DND-41 (cell line): ENCODE measurements around the gene ATPAF2.

ENCODE experiments used
- ATAC-seq: fragments of 200-7000 bp; cut with Tn5 transposase; 3 replicates; pipeline ENCODE4 v1.9.1; 2021; ENCODE audit warnings: low read depth; ENCODE audit not compliant: insufficient read depth
- DNase-seq: peaks from one replicate; pipeline ENCODE4 v3.0.0-alpha.2; 2020
- H2AFZ ChIP-seq: 2 replicates; pipeline ENCODE4 v1.6.0; 2012; ENCODE audit warnings: low read depth, low read length
- H3K27ac ChIP-seq: 2 replicates; pipeline ENCODE4 v1.5.1; 2012; ENCODE audit warnings: low read length, inconsistent platforms
- H3K27me3 ChIP-seq: fragments of 200-600 bp; sonication (generic); 2 replicates; pipeline ENCODE4 v1.6.0; 2012; ENCODE audit warnings: low read length, mild to moderate bottlenecking, inconsistent platforms; ENCODE audit not compliant: insufficient read depth, poor library complexity
- H3K36me3 ChIP-seq: 2 replicates; pipeline ENCODE4 v1.5.1; 2012; ENCODE audit warnings: low read length, inconsistent platforms; ENCODE audit not compliant: insufficient read depth
- H3K4me1 ChIP-seq: 2 replicates; pipeline ENCODE4 v1.5.1; 2012; ENCODE audit warnings: mild to moderate bottlenecking, low read length; ENCODE audit not compliant: insufficient read depth
- H3K4me2 ChIP-seq: 2 replicates; pipeline ENCODE4 v1.6.0; 2012; ENCODE audit warnings: mild to moderate bottlenecking, moderate library complexity, low read length, inconsistent platforms; ENCODE audit not compliant: insufficient read depth
- H3K4me3 ChIP-seq, 2 experiments: fragments of 200-600 bp in 1 of 2; shearing (Covaris generic) in 1 of 2; 2 replicates each; pipeline ENCODE4 v1.5.1; 2012 to 2016; ENCODE audit warnings: inconsistent platforms in 2 of 2, low read length in 2 of 2, mild to moderate bottlenecking in 2 of 2, low read depth in 1 of 2, moderate library complexity in 1 of 2
- H3K79me2 ChIP-seq: 2 replicates; pipeline ENCODE4 v1.6.0; 2012; ENCODE audit warnings: low read length, inconsistent platforms; ENCODE audit not compliant: insufficient read depth
- H3K9ac ChIP-seq: 2 replicates; pipeline ENCODE4 v1.6.0; 2012; ENCODE audit warnings: low read depth, mild to moderate bottlenecking, inconsistent platforms, low read length, moderate library complexity
- H3K9me3 ChIP-seq: 2 replicates; pipeline ENCODE4 v1.5.1; 2012; ENCODE audit warnings: low read length, moderate library complexity, mild to moderate bottlenecking, inconsistent platforms; ENCODE audit not compliant: insufficient read depth, severe bottlenecking
- H4K20me1 ChIP-seq: 2 replicates; pipeline ENCODE4 v1.6.0; 2012; ENCODE audit warnings: low read length; ENCODE audit not compliant: insufficient read depth
- EZH2 ChIP-seq: IDR thresholded peaks from 3 replicates; pipeline ENCODE4 v1.6.1; 2012; ENCODE audit warnings: borderline replicate concordance, low read depth, mild to moderate bottlenecking, moderate library complexity, low read length, inconsistent platforms; ENCODE audit not compliant: severe bottlenecking
- TF ChIP-seq, protein P1 (sequence below): IDR thresholded peaks from 2 replicates; pipeline ENCODE4 v1.5.1; 2012; ENCODE audit warnings: borderline replicate concordance, low read length, moderate library complexity, mild to moderate bottlenecking; ENCODE audit not compliant: poor library complexity, severe bottlenecking; ENCODE audit errors: extremely low read depth

The ATPAF2 gene

DNA sequence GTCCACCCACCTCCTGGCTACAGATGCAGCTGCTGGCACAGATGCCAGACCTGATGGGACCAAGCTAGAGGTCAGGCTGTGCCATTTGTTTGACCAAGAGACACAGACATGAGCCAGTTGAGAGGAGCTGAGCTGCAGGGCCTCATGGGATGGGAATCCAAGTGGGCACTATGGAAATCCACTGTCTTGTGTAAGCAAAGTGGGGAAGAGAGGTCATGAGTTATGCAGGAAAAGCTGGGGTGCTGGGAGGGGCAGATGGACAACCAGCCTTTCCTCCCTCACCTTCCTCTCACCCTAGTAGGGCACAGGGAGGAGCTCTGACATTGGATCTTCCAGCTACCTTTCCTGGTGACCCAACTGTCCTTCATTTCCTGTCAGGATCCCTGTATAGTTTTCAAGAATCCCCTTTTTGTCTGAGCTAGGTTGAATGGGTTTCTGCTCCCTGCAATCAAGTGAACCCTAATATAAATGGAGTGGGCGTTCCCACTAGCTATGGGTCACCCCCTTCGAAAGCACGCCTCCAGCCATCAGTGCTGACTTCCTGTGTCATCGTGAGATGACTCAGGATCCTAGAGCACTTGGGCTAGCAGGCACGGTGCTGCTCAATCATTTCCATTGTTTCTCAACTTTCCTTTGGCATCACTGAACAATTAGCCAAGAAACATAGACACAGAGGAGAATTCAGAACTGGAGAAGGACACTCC, 13.6 kb downstream of the ATPAF2 start:
- H3K27ac ChIP-seq, result no peak overlapping the region
- ATAC-seq, result no peak

DNA sequence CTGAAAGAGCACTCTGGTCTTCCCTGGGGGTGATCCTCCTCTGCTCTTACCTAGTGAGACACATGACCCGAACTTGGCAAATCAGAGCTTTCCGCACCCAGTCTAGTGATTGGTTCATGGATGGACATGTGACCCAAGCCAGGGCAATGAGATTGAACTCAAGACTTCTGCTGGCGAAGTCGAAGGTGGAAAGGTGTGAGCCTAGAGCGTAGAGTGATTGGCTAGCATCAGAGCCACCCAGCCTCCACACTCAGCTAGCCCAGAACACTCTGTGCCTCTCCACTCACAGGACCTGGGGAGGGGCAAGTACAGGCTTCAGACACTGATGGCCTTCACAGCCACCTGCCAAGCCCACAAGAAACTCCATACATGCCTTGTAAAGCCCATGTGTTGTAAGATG, 17.6 kb downstream of the ATPAF2 start:
- Histone ChIP-seq H4K20me1 (0 out of 2 replicates have a peak, but pooled peaks cover 4% of the 10 kb centered on the region), H3K4me3 (no peak overlapping the region), H3K36me3 (peaks cover 51% of the 10 kb centered on the region), H3K79me2 (no peaks in the 10 kb centered on the region), H3K27me3 (no peaks in the 10 kb centered on the region), H3K4me2 (no peak overlapping the region), H2AFZ (no peak overlapping the region), H3K4me1 (no peaks in the 10 kb centered on the region), H3K27ac (no peak overlapping the region), H3K9ac (no peak overlapping the region), H3K9me3 (no peaks in the 10 kb centered on the region)
- TF ChIP-seq, protein P1, sequence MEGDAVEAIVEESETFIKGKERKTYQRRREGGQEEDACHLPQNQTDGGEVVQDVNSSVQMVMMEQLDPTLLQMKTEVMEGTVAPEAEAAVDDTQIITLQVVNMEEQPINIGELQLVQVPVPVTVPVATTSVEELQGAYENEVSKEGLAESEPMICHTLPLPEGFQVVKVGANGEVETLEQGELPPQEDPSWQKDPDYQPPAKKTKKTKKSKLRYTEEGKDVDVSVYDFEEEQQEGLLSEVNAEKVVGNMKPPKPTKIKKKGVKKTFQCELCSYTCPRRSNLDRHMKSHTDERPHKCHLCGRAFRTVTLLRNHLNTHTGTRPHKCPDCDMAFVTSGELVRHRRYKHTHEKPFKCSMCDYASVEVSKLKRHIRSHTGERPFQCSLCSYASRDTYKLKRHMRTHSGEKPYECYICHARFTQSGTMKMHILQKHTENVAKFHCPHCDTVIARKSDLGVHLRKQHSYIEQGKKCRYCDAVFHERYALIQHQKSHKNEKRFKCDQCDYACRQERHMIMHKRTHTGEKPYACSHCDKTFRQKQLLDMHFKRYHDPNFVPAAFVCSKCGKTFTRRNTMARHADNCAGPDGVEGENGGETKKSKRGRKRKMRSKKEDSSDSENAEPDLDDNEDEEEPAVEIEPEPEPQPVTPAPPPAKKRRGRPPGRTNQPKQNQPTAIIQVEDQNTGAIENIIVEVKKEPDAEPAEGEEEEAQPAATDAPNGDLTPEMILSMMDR, result no peak
- no peak for TF ChIP-seq EZH2
- DNase-seq (no peak), ATAC-seq (no peak)

More for the DNA sequence above, 13.6 kb downstream of the ATPAF2 start:
- H3K4me2 ChIP-seq, result no peak overlapping the region
- no peak overlapping the region for H3K9ac ChIP-seq
- H3K9me3 ChIP-seq, result no peaks in the 10 kb centered on the region
- H3K79me2 ChIP-seq, result peaks cover 7% of the 10 kb centered on the region; the same call in 1 of the 2 replicates
- H3K4me1 ChIP-seq, result no peaks in the 10 kb centered on the region
- no peak for DNase-seq
- no peak overlapping the region for H2AFZ ChIP-seq
- no peaks in the 10 kb centered on the region for H3K27me3 ChIP-seq
- H3K4me3 ChIP-seq, result no peak overlapping the region
- H4K20me1 ChIP-seq, result 0 out of 2 replicates have a peak, but pooled peaks cover 10% of the 10 kb centered on the region
- TF ChIP-seq EZH2, result no peak
- TF ChIP-seq, protein P1, result no peak
- H3K36me3 ChIP-seq, result peaks cover 48% of the 10 kb centered on the region

DNA sequence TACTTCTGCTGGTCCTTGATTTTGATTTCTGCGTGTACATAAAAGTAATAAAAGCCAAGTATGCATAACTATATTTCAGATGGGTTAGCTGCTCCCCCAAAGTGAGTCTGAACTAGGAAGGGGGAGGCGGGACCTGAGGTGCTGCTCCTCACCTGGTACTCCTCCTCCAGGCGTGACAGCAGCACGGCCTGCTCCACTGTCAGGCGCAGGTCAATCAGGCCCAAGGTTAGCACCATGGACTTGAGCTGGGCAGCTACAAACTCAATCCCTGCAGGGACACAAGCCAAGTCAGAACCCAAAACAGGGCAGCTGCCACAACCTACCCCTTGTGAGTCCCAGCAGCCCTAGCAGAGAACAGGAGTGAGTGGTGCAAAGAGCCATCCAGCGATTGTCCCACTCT, 18.0 kb downstream of the ATPAF2 start:
- Histone ChIP-seq H3K4me2 (no peak overlapping the region), H3K4me1 (no peaks in the 10 kb centered on the region), H3K36me3 (peaks cover 51% of the 10 kb centered on the region), H3K9me3 (no peaks in the 10 kb centered on the region), H3K27ac (no peak overlapping the region), H3K27me3 (no peaks in the 10 kb centered on the region), H2AFZ (no peak overlapping the region), H4K20me1 (0 out of 2 replicates have a peak, but pooled peaks cover 3% of the 10 kb centered on the region), H3K4me3 (no peak overlapping the region), H3K9ac (no peak overlapping the region), H3K79me2 (no peaks in the 10 kb centered on the region)
- DNase-seq (no peak), ATAC-seq (no peak)
- no peak for TF ChIP-seq EZH2
- TF ChIP-seq, protein P1, result no peak

DNA sequence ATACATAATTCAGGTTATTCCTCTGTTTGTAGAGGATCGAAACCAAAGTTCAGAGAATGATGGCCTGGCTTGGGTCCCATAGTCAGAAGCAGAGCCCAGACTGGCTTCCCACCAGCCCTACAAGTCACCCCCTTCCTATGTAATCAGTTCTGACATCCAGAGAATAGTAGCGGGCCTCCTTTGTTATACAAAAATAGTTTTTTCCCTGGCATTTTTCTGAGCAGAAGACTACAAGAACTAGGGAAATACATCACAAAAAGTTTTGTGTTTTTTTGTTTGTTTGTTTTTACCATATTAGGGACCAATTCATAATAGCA, 19.2 kb downstream of the ATPAF2 start:
- H3K36me3 ChIP-seq, result peaks cover 51% of the 10 kb centered on the region
- TF ChIP-seq, protein P1, result no peak
- no peak for TF ChIP-seq EZH2
- H2AFZ ChIP-seq, result no peak overlapping the region
- H3K4me2 ChIP-seq, result no peak overlapping the region
- no peaks in the 10 kb centered on the region for H4K20me1 ChIP-seq
- H3K79me2 ChIP-seq, result no peaks in the 10 kb centered on the region
- no peak for DNase-seq
- no peaks in the 10 kb centered on the region for H3K27me3 ChIP-seq
- H3K9ac ChIP-seq, result no peak overlapping the region
- no peak for ATAC-seq
- no peaks in the 10 kb centered on the region for H3K9me3 ChIP-seq
- no peaks in the 10 kb centered on the region for H3K4me1 ChIP-seq
- no peak overlapping the region for H3K4me3 ChIP-seq
- no peak overlapping the region for H3K27ac ChIP-seq
